Lower leg skin (tissue), 4 donors: ENCODE measurements around the gene RPP30. TPM values are rescaled to one million over a fixed set of nuclear protein-coding genes. Genes with fewer than 3 reads are reported as not detected.

ENCODE experiments used
- DNase-seq, 2 donors: peaks; one replicate each; pipeline ENCODE4 v3.0.0-alpha.2; 2019; ENCODE audit warnings: low spot score in 2 of 2
- H3K4me3 ChIP-seq: fragments of 200-600 bp; sonication (generic); 2 replicates; pipeline ENCODE4 v1.5.1; 2017; ENCODE audit warnings: mild to moderate bottlenecking, low read depth; ENCODE audit not compliant: poor library complexity, severe bottlenecking
- CTCF ChIP-seq, 3 donors: fragments of 450-650 bp; IDR thresholded peaks; one replicate each; pipeline ENCODE4 v1.5.1; 2016; ENCODE audit warnings: antibody characterized with exemption in 3 of 3, mild to moderate bottlenecking in 3 of 3, moderate library complexity in 2 of 3
- POLR2A ChIP-seq, 2 donors: fragments of 450-650 bp; IDR thresholded peaks; one replicate each; pipeline ENCODE4 v1.6.1; 2016 to 2017; ENCODE audit warnings: antibody characterized with exemption in 2 of 2, mild to moderate bottlenecking in 1 of 2, moderate library complexity in 1 of 2
- WGBS, 2 donors: methylation state at CpG; one replicate each; pipeline ENCODE4 v1.1.5; 2018; 5-methylcytosine and 5-hydroxymethylcytosine counted together
- intact Hi-C: fragments of 100-400 bp; cut with DNase I; formaldehyde crosslinking; loops from one replicate; pipeline ENCODE4 v1.15.0; 2023; ENCODE audit warnings: low total_unique reads
- total RNA-seq, 4 donors: library from RNA; depleted of rRNA; stranded (reverse); fragments of >200 nt; gene quantifications; one replicate each; pipeline ENCODE4 v1.1.0, GENCODE V29; 2016

The RPP30 gene
- total RNA-seq, 4 donors from 2014 or later = 24.9 to 39.8 (median 28.3) TPM

- no peak overlapping the region for H3K4me3 ChIP-seq
- no peak for TF ChIP-seq POLR2A (IDR thresholded peaks at IDR 0.05)
- no peak for TF ChIP-seq CTCF (IDR thresholded peaks at IDR 0.05)
- no peak for DNase-seq
- WGBS, 2 donors = 78 to 85% methylated on average over 4 of the region's 4 CpGs
- intact Hi-C loops = no loop called here
Measured at GRCh38 chr10:90945491-90946070, 73.8 kb downstream of the RPP30 start.

GRCh38 chr10:90947030-90947960 lies 75.5 kb downstream of the RPP30 start:
- intact Hi-C loops = no loop called here
- no peak for DNase-seq
- TF ChIP-seq POLR2A (IDR thresholded peaks at IDR 0.05) (no peak), CTCF (IDR thresholded peaks at IDR 0.05) (no peak)
- WGBS, 2 donors = 79 to 85% methylated on average over 5 of the region's 5 CpGs
- H3K4me3 ChIP-seq = no peak overlapping the region

Other genes with a start within 250 kb of the RPP30 start
- under 1 TPM; 0.08 to 0.94 (median 0.45) TPM for gene HTR7, start 13.9 kb upstream of the RPP30 start, total RNA-seq
- gene ANKRD1, start 49.1 kb downstream of the RPP30 start, total RNA-seq = not detected